K562 (cell line): ENCODE data around the gene FLAD1. TPM values are rescaled to one million over a fixed set of nuclear protein-coding genes. Genes with fewer than 3 reads are reported as not detected.

Source experiments
- ATAC-seq: fragments of 200-7000 bp; cut with Tn5 transposase; 3 replicates; pipeline ENCODE4 v1.9.1; 2020; ENCODE audit warnings: moderate library complexity
- BruUV-seq: library from RNA; stranded (reverse); fragments of 400-500 nt; replicated peaks from 2 replicates; lab custom pipeline; 2021; lab: Mats Ljungman, UMichigan
- CTCF ChIA-PET: fragments of 300-600 bp; formaldehyde crosslinking; extraction: SDS; loops from one replicate; lab custom pipeline; 2021; ENCODE audit warnings: low intra/inter-chr PET ratio; lab: Yijun Ruan, JAX
- POLR2A ChIA-PET: fragments of 300-600, 350-650 bp; sonication (Branson Sonifier 250); formaldehyde crosslinking; extraction: SDS; loops from one replicate; lab custom pipeline; 2021; ENCODE audit warnings: antibody characterized with exemption, inconsistent platforms; lab: Yijun Ruan, JAX
- DNase-seq, 4 experiments: peaks; one replicate each; pipeline versions ENCODE4 v3.0.0 to v3.0.0-alpha.2; 2011 to 2018; ENCODE audit warnings: low spot score in 3 of 4, mixed read lengths in 3 of 4; ENCODE audit errors: extremely low read depth in 1 of 4
- FAIRE-seq: peaks from 2 replicates; lab custom pipeline; 2011; peaks lifted over from hg19 to GRCh38; lab: Jason Lieb, UNC
- H2AFZ ChIP-seq: 2 replicates; pipeline ENCODE4 v1.6.0; 2011; ENCODE audit warnings: low read depth, low read length, control low read depth, inconsistent platforms
- H3K27ac ChIP-seq: fragments of 200-600 bp; 3 replicates; pipeline ENCODE4 v1.8.0; 2011; ENCODE audit warnings: low read depth, mild to moderate bottlenecking, control low read depth, inconsistent platforms, low read length, moderate library complexity, mixed read lengths; ENCODE audit errors: extremely low read depth
- H3K27me3 ChIP-seq, 2 experiments: fragments of 300-600 bp in 1 of 2; 2 replicates in 1 of 2; 3 replicates in 1 of 2; pipeline versions ENCODE4 v1.6.0 to v1.8.0; 2011; ENCODE audit warnings: inconsistent platforms in 2 of 2, low read length in 2 of 2, mild to moderate bottlenecking in 1 of 2, mixed read lengths in 1 of 2, moderate library complexity in 1 of 2; ENCODE audit not compliant: control insufficient read depth in 2 of 2, insufficient read depth in 2 of 2
- H3K36me3 ChIP-seq: fragments of 300-600 bp; 3 replicates; pipeline ENCODE4 v1.8.0; 2011; ENCODE audit warnings: mild to moderate bottlenecking, low read length, inconsistent platforms; ENCODE audit not compliant: control insufficient read depth, insufficient read depth
- H3K4me1 ChIP-seq, 2 experiments: fragments of 200-600 bp in 1 of 2; replicated peaks in 1 of 2; 2 replicates in 1 of 2; 3 replicates in 1 of 2; pipeline versions ENCODE4 v1.5.1 to v1.8.0; 2011; ENCODE audit warnings: inconsistent platforms in 2 of 2, low read length in 2 of 2, mild to moderate bottlenecking in 1 of 2, mixed read lengths in 1 of 2, moderate library complexity in 1 of 2; ENCODE audit not compliant: control insufficient read depth in 2 of 2, insufficient read depth in 2 of 2
- H3K4me2 ChIP-seq: 2 replicates; pipeline ENCODE4 v1.6.1; 2011; ENCODE audit warnings: low read length, control low read depth, inconsistent platforms, mixed read lengths; ENCODE audit not compliant: insufficient read depth
- H3K4me3 ChIP-seq: fragments of 200-600 bp; sonication (generic), shearing (Covaris generic); 2 replicates; pipeline ENCODE4 v1.5.1; 2016; ENCODE audit warnings: control low read depth, inconsistent platforms
- H3K79me2 ChIP-seq: fragments of 200-600 bp; 3 replicates; pipeline ENCODE4 v1.8.0; 2011; ENCODE audit warnings: low read length, inconsistent platforms; ENCODE audit not compliant: control insufficient read depth, insufficient read depth
- H3K9ac ChIP-seq, 2 experiments: 2 replicates each; pipeline versions ENCODE4 v1.6.0 to v1.6.1; 2011; ENCODE audit warnings: low read depth in 2 of 2, low read length in 2 of 2, control low read depth in 1 of 2, inconsistent platforms in 1 of 2, mild to moderate bottlenecking in 1 of 2, mixed read lengths in 1 of 2; ENCODE audit not compliant: insufficient read depth in 1 of 2
- H3K9me1 ChIP-seq: one replicate; pipeline ENCODE4 v1.6.0; 2011; ENCODE audit warnings: inconsistent platforms, mild to moderate bottlenecking, low read length, moderate library complexity; ENCODE audit not compliant: control insufficient read depth, insufficient read depth
- H3K9me3 ChIP-seq: replicated peaks from 2 replicates; pipeline ENCODE4 v1.5.1; 2011; ENCODE audit warnings: low read depth, low read length, inconsistent platforms; ENCODE audit not compliant: control insufficient read depth, insufficient read depth
- H4K20me1 ChIP-seq: replicated peaks from 2 replicates; pipeline ENCODE4 v1.6.1; 2011; ENCODE audit warnings: low read length, inconsistent platforms, mixed read lengths; ENCODE audit not compliant: control insufficient read depth, insufficient read depth
- EP400 ChIP-seq: fragments of 450-650 bp; IDR thresholded peaks from 2 replicates; pipeline ENCODE4 v1.6.1; 2017; ENCODE audit warnings: antibody characterized with exemption, mild to moderate bottlenecking, moderate library complexity
- POLR2G ChIP-seq: fragments of 200-400 bp; formaldehyde crosslinking; IDR thresholded peaks from 2 replicates; pipeline ENCODE4 v1.6.1; 2017; ENCODE audit warnings: low read depth, mild to moderate bottlenecking, antibody characterized with exemption, low read length, moderate library complexity
- WGBS: fragments of 100-300 bp; shearing (Covaris generic); methylation state at CpG from one replicate; pipeline ENCODE4 v1.1.6; 2016; ENCODE audit warnings: low coverage, mixed read lengths; ENCODE audit not compliant: insufficient coverage; ENCODE audit errors: missing lambda C conversion rate; 5-methylcytosine and 5-hydroxymethylcytosine counted together
- in situ Hi-C: fragments of 300-500 bp; cut with MboI; formaldehyde crosslinking; loops from 4 replicates; pipeline ENCODE4 v1.15.0; 2018; ENCODE audit warnings: inconsistent platforms, mixed read lengths
- intact Hi-C: fragments of 100-400 bp; cut with micrococcal nuclease; formaldehyde crosslinking; loops from 2 replicates; pipeline ENCODE4 v1.14.2; 2022
- polyA plus RNA-seq, 8 experiments: library from polyadenylated mRNA; depleted of rRNA in 4 of 8; stranded (reverse) in 5 of 8; unstranded in 3 of 8; fragments of >200 nt; fragmentation: Nextera tagmentation in 2 of 8; fragmentation: Illumina TruSeq in 1 of 8; extraction: Ambion mirVana in 2 of 8; extraction: Trizol in 1 of 8; gene quantifications; 2 replicates each; pipeline versions ENCODE4 v1.2.1 to v1.2.3, GENCODE V29; 2011 to 2014; ENCODE audit warnings: inconsistent platforms in 1 of 8, missing spikeins in 1 of 8
- total RNA-seq, 7 experiments: library from RNA; depleted of rRNA in 6 of 7; stranded (reverse); fragments of >200 nt in 6 of 7; fragmentation: Illumina TruSeq in 2 of 7; extraction: Trizol in 2 of 7; gene quantifications; 2 replicates each; pipeline versions ENCODE4 v1.2.1 to v1.2.3, GENCODE V29; 2011 to 2021; ENCODE audit warnings: low replicate concordance in 1 of 7

FLAD1 gene
- total and polyA plus RNA-seq, 9 of the 15 experiments (the other 6 are each of a cell fraction or from before 2014, with no cell fraction given), result 24.9 to 85.8 (median 67.0) TPM

DNA sequence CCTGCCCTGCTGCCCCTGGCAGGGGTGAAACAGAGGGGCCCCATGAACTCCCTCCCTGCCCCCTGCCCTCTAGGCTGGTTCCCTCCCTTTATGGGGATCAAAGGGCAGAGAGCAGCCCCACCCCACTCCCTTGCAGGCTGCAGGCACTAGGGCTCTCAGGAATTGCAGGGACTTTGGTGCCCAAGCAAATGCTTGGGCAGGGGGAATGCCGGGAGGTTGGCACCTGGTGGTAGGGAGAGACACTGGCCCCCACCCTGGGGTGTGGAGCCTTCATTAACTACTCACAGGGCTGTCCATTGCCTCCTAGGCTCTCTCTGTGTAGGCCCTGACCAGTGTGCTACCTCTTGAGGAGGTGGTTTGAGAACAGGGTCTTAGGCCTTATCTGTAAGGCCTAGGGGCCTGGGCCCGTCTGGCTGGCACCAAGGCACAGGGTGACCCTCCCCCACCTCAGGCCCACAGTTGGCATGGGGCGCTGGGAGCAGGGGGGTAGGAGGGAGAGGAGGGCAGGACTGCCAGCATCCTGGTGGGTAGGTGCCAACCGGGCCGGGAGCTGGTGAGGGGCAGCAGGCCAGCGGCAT, 24.2 kb downstream of the FLAD1 start:
- FAIRE-seq (no peak), ATAC-seq (no peak), DNase-seq (no peak)
- peaks cover 66% of the 10 kb centered on the region; the same call in 2 of the 3 replicates for H3K36me3 ChIP-seq
- peak overlapping the region in 1 of 2 experiments; percentile 83; a peak in 2 of 4 replicates for H3K9ac ChIP-seq
- no peaks in the 10 kb centered on the region for H3K9me3 ChIP-seq
- H3K4me3 ChIP-seq, result no peak overlapping the region
- intact Hi-C loops, result no loop called here
- ChIA-PET POLR2A (interaction anchor here (0.6 to 1.7 kb wide), 9 partner anchors 10 to 749 kb away, joined by 3 to 12 read pairs (median 3); partner anchors contain the start of genes ADAM15 and DPM3), CTCF (interaction anchor here (0.6 kb wide), 1 partner anchor 70 kb away, joined by 4 read pairs; no protein-coding TSS in a partner anchor)
- H2AFZ ChIP-seq, result no peak overlapping the region
- peaks cover 3% of the 10 kb centered on the region for H4K20me1 ChIP-seq
- H3K9me1 ChIP-seq, result no peaks in the 10 kb centered on the region
- H3K4me2 ChIP-seq, result no peak overlapping the region
- H3K79me2 ChIP-seq, result peaks cover 97% of the 10 kb centered on the region
- no peaks in the 10 kb centered on the region for H3K27me3 ChIP-seq
- in situ Hi-C loops, result no loop called here
- TF ChIP-seq POLR2G (0 out of 2 replicates have a peak, but pooled peaks have one; percentile 38), EP400 (no peak)
- no peak overlapping the region; the same call in 2 of the 3 replicates for H3K27ac ChIP-seq
- 87% methylated on average over 5 of the region's 6 CpGs for WGBS
- no TSS peak for BruUV-seq
- peaks cover 78 to 84% of the 10 kb centered on the region in 2 experiments for H3K4me1 ChIP-seq
